Raji (cell line): ENCODE data around the gene IPO4.

Experiments used
- POLR2A ChIP-seq: IDR thresholded peaks from 2 replicates; pipeline ENCODE4 v1.6.1; 2011; ENCODE audit warnings: low read depth, low read length, control low read depth; ENCODE audit not compliant: insufficient read depth

Gene IPO4

GRCh38 chr14:24186831-24187538 is 1.6 kb downstream of the IPO4 start:
- no peak for TF ChIP-seq POLR2A

- no peak for TF ChIP-seq POLR2A
Observed at GRCh38 chr14:24185741-24186140, 2.9 kb downstream of the IPO4 start.

GRCh38 chr14:24185026-24185425 is 3.6 kb downstream of the IPO4 start:
- no peak for TF ChIP-seq POLR2A

- no peak for TF ChIP-seq POLR2A
Observed at GRCh38 chr14:24184104-24184970, 4.3 kb downstream of the IPO4 start.

- no peak for TF ChIP-seq POLR2A
Observed at GRCh38 chr14:24183014-24183481, 5.6 kb downstream of the IPO4 start.

GRCh38 chr14:24182110-24182882 is 6.3 kb downstream of the IPO4 start:
- TF ChIP-seq POLR2A: no peak

- TF ChIP-seq POLR2A: no peak
Observed at GRCh38 chr14:24181371-24182077, 7.1 kb downstream of the IPO4 start.

- no peak for TF ChIP-seq POLR2A
Observed at GRCh38 chr14:24179961-24180796, 8.4 kb downstream of the IPO4 start.

- no peak for TF ChIP-seq POLR2A
Observed at GRCh38 chr14:24179294-24179960, 9.2 kb downstream of the IPO4 start.

- no peak for TF ChIP-seq POLR2A
Observed at GRCh38 chr14:24178399-24179178, 10.0 kb downstream of the IPO4 start.

GRCh38 chr14:24177891-24178290 is 10.7 kb downstream of the IPO4 start:
- TF ChIP-seq POLR2A: no peak

GRCh38 chr14:24177041-24177825 is 11.4 kb downstream of the IPO4 start:
- no peak for TF ChIP-seq POLR2A
